A204.1 (cell line): ENCODE results near the gene KCNMA1.
"Not testable (repeated sequence)": the region's sequence is repeated elsewhere in the genome, so short reads cannot be mapped to it uniquely, and the experiment has no call there.

ENCODE experiments used
- FAIRE-seq: peaks from 2 replicates; lab custom pipeline; 2012; peaks lifted over from hg19 to GRCh38; lab: Jason Lieb, UNC

The KCNMA1 gene

DNA sequence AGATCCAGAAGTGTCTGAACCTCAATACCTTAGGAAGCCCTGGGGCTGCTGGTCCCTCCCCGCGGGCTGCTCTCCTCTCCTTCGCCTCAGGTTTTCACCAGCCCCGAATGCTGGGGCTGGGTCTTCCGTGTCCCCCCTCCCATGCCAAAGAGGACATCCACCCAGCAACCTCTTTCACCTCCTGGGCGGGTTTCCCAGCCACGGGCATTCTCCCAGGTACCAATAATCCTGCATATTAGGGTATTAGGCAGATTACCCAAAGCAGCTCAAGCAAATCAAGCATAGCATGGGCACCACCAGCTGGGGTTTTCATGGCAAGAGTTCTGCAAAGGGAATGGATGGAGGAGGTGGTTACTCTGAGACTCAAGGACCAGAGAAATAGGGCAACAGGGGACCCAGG, 224.4 kb downstream of the KCNMA1 start:
- no peak for FAIRE-seq

DNA sequence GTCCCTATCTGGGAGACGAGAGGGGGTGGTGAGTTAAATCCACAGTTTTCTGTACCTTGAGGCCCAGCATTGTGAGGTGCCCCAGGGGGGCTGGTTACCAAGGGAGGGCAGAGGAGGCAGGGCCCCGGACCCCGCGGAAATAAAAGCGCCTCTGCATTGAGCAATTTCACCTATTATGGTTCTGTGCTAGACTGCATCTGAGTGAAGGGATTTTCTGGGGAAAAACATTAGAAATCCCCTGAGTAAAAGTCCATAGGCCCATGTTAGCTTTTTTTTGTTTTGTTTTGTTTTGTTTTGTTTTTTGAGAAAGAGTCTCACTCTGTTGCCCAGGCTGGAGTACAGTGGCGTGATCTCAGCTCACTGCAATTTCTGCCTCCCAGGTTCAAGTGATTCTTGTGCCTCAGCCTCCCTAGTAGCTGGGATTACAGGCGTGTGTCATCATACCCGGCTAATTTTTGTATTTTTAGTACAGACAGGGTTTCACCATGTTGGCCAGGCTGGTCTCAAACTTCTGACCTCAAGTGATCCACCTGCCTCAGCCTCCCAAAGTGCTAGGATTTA, 225.0 kb downstream of the KCNMA1 start:
- not testable (repeated sequence) for FAIRE-seq

- FAIRE-seq: no peak
Observed at GRCh38 chr10:77411805-77412204, 225.8 kb downstream of the KCNMA1 start.

DNA sequence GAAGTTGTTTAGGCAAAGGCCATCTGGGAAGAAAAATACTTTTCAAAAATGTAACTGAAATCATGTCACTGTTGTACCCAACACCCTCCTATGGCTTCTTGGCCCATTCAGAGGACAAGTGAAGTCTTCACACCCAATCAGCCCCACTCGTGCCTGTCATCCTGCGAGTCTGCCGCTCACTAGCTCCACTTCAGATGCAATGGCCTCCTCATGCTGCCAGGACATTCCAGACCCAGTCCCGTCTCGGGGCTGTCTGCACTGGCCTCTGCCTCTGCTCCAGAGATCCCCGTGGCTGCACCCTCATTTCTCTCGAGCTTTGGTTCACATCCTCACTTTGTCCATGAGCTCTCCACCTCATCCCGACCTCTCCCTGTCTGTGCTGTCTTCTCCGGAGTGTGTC, 227.1 kb downstream of the KCNMA1 start:
- no peak for FAIRE-seq

DNA sequence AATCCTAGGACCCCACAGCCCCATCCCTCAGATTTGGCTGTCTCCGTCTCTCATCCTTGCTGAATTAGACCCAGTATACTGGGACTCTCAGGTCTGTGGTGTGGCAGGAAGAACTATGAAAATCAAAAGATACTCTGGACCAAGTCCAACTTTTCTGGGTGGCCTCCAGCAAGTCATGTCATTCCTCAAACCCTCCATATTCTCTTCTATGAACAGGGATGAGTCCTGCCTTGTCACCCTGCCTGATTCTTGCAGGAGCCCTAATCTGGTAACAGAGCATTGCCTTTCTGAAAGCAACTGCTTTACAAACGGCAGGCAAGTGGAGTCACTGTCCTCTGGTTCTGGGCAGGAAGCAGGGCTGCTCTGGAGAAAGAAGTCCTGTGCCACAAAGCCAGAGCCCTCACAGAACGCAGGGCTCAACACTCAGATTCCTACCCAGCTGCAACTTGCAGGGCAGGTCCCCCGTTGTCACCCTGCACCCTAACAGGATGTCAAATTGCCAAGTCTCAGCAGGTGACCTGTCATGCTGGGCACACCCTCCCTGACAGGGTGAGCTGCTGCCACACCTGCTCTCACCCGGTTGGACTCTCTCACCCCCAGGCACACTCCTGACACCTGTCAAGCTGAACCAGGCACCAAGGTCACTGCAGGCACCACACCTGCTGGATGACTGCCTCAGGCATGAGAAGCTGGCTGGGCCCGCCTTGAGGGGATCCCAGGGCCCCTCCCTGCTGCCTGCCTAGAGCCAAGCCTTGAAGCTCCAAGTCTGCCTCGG, 227.7 kb downstream of the KCNMA1 start:
- no peak for FAIRE-seq

DNA sequence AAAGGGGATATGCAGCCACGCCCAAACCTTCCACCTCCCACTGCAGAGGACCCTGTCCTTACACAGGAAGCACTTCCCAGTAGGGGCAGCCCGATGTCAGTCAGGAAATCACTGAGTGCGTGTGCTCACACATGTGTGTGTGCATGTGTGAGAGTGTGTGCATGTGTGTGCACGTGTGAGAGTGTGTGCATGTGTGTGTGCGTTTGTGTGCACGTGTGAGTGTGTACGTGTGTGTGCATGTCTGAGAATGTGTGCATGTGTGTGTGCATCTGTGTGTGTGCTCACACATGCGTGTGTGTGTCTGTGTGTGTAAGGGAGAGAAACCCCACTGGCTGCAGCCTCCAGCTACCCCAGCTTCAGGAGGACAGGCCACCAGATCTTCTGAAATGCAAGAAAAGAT, 229.3 kb downstream of the KCNMA1 start:
- FAIRE-seq: no peak

GRCh38 chr10:77406764-77407430, 230.7 kb downstream of the KCNMA1 start:
- no peak for FAIRE-seq

GRCh38 chr10:77405771-77406241, 231.8 kb downstream of the KCNMA1 start:
- FAIRE-seq: no peak

DNA sequence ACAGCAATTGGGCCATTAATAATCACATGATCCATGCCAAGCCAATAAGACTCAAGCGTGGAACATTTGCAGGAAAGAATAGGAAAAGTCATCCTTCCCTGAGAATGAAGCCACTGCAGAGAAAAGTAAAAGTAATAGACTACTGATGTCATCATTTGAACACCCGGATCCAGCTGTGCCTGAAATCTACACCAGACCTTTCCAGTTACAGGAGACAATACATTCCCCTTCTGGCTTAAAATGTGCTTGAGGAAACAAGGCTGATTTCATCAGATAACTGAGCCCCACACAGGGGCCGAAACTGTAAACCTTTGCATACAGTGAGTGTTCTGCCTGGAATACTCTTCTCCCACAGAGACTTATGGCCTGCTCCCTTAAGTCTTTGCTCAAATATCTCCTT, 232.8 kb downstream of the KCNMA1 start:
- FAIRE-seq: no peak

DNA sequence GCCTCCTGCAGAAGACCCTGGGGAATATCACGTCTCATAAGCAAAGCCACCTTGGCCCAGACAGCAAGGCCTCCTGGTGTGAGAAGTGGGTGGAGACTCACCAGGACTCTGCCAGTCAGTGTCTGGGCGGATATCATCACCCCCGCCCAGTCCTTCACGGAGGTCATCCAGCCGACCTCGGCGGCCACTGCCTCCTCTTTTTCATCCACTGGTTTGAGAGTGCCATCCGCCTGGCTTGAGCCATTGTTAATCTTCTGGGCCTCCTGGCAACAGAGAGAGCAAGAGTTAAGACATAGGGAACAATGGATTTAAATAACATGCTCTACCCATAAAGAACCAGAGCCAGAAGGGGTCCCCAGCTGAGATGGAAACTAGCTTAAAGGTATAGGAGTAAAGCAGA, 233.8 kb downstream of the KCNMA1 start:
- no peak for FAIRE-seq

DNA sequence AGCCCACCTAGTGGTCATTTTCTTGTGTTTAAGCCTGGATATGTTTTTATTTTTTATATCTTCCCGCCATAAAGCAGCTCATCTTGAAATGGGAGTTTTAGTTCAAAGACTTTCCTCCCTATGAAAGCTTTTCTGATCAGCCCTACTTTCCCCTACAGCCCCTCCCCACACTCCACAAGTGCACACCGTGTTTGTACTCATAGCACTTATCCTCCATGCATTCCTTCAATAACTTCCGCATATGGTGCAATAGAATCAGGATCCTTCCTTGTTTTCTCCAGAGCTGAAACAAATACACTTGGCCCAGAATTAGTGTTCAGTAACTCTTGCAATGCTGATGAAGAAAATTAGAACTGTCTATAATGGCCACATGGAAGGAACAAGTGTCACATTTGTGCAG, 235.9 kb downstream of the KCNMA1 start:
- no peak for FAIRE-seq

- FAIRE-seq: no peak
Observed at GRCh38 chr10:77400033-77400432, 237.6 kb downstream of the KCNMA1 start.

- no peak for FAIRE-seq
Observed at GRCh38 chr10:77398986-77399755, 238.4 kb downstream of the KCNMA1 start.

- no peak for FAIRE-seq
Observed at GRCh38 chr10:77398558-77398957, 239.1 kb downstream of the KCNMA1 start.

DNA sequence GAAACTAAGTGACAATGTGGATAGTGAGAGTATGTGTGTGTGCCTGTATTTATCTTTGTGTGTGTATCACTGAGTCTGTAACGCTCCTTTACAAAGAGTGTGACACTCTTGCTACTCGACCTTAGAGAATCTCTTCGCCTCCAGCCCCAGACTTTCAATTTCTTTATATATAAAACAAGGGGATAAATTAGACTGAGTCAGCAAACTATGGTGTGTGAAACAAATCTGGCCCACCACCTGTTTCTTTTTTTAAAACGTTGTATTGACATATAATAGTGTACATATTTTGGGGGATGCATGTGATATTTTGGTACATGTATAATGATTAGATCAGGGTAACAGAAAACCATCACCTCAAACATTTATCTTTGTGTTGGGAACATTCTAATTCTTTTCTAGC, 240.5 kb downstream of the KCNMA1 start:
- FAIRE-seq: no peak

GRCh38 chr10:77396290-77396689, 241.3 kb downstream of the KCNMA1 start:
- no peak for FAIRE-seq

DNA sequence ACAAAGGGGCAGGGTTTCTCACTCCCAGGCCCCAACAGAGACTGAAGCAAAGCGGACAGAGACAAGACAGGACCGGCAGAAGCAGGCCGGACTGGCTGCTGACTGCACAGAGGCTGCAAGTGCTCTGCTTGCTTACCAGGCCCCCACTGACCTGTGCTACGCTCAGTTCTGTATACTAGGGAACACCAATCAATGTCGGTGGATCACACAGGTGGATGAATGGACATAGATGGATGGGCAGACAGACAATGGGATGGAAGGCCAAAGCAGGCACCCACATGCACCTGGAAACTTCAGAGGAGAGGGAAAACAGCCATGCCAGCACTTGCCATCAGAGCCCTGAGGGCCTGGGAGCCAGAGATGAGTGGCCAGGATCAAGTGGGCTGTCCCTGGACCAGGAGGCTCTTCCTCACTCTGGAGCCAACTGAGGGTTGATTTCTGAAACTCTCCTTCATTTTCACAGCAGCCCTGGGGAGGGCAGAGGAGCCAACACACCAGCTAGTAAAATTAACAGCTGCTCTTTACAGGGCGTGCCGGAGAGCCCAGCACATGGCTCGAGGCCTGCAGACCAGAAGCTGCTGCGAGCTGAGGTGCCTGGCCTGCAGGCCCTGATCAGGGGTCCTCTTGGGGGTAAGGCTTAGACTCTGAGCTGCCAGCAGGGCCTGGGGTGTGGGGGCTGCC, 243.6 kb downstream of the KCNMA1 start:
- no peak for FAIRE-seq

GRCh38 chr10:77393411-77393810, 244.2 kb downstream of the KCNMA1 start:
- FAIRE-seq: no peak

DNA sequence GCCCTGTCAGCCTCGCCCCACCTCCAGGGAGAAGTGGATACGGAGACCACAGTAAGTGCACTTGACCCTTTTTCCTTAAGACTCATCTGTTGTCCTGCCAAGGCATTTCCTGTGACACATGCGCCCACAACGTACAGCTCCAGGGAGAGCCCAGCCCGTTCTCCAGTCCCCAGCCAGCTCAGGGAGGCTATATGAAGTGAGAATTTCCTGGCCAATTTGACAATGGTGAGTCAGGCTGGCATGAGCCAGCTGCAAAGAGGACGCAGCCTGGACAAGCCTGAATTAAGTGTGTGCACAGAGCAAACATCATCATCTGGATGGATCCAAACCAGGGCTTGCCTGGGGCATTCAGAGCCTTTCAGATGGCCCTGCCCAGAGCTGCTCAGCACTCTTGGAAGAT, 244.8 kb downstream of the KCNMA1 start:
- no peak for FAIRE-seq

- FAIRE-seq: no peak
Observed at GRCh38 chr10:77392236-77392721, 245.3 kb downstream of the KCNMA1 start.

GRCh38 chr10:77391605-77392235, 245.9 kb downstream of the KCNMA1 start:
- FAIRE-seq: no peak
